GM12865 (cell line): ENCODE measurements around the gene DENND5B.
"Not testable (repeated sequence)": the region's sequence is repeated elsewhere in the genome, so short reads cannot be mapped to it uniquely, and the experiment has no call there.

Source experiments
- DNase-seq: peaks from one replicate; pipeline ENCODE4 v3.0.0; 2010; ENCODE audit warnings: low read depth
- H3K4me3 ChIP-seq: 2 replicates; pipeline ENCODE4 v1.5.1; 2011; ENCODE audit warnings: mild to moderate bottlenecking, low read depth, low read length, control low read depth
- TF ChIP-seq, protein P1 (sequence below): IDR thresholded peaks from 2 replicates; pipeline ENCODE4 v1.5.1; 2011; ENCODE audit warnings: low read length, control low read depth, low read depth, inconsistent platforms; ENCODE audit not compliant: insufficient read depth; ENCODE audit errors: missing control alignments

The DENND5B gene

DNA sequence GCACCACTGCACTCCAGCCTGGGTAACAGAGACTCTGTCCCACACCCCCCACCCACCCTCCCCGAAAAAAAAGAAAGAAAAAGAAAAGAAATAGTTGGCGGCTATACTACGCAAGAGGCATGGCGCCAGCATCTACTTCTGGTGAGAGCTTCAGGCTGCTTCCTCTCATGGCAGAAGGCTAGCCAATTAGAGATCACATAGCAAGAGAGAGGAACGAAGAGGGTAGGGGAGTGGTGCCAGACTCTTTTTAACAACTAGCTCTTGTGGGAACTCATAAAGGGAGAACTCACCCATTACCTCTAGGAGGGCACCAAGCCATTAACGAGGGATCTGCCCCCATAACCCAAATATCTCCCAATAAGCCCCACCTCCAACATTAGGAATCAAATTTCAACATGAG, 6.2 kb downstream of the DENND5B start:
- no peak for DNase-seq
- TF ChIP-seq, protein P1, sequence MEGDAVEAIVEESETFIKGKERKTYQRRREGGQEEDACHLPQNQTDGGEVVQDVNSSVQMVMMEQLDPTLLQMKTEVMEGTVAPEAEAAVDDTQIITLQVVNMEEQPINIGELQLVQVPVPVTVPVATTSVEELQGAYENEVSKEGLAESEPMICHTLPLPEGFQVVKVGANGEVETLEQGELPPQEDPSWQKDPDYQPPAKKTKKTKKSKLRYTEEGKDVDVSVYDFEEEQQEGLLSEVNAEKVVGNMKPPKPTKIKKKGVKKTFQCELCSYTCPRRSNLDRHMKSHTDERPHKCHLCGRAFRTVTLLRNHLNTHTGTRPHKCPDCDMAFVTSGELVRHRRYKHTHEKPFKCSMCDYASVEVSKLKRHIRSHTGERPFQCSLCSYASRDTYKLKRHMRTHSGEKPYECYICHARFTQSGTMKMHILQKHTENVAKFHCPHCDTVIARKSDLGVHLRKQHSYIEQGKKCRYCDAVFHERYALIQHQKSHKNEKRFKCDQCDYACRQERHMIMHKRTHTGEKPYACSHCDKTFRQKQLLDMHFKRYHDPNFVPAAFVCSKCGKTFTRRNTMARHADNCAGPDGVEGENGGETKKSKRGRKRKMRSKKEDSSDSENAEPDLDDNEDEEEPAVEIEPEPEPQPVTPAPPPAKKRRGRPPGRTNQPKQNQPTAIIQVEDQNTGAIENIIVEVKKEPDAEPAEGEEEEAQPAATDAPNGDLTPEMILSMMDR, result no peak

DNA sequence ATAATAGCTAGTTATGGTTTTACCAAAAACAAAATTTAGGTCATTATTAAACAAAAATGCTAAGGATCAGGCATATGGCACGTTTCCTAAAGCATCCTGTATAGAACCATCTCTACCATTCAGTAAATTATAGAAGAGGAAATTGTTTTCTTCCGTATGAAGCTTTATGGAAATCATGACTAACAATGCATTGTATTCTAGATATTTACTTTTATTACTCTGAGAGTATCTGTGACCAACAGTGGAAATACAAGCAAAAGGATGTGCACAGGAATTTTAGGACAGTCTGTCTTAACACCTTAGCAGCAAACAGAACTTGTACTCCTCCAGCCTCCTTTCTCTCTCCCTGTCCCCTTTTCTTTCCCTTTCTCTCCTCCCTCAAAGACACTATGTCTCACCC, 7.1 kb downstream of the DENND5B start:
- H3K4me3 ChIP-seq, result no peak overlapping the region
- TF ChIP-seq, protein P1, result no peak
- DNase-seq, result no peak

More for the DNA sequence above, 6.2 kb downstream of the DENND5B start:
- no peak overlapping the region for H3K4me3 ChIP-seq

DNA sequence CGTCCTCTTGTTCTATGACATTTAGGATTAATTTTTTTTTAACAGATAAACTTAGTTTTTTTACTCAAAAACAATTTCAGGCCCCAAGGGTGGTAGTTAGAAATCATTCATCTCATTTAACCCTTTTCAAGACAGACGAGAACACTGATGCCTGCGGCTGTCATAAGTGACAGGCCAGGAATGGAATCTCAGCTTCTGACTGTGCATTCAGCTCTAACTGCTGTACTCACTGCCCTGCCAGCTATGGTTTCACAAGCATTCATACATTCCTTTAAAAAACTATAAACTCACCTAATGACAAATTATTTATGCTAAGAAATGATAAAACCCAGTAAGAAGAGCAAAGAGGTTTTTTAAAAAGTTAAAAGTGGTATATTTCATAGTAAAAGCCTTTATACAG, 8.8 kb downstream of the DENND5B start:
- no peak for DNase-seq
- TF ChIP-seq, protein P1, result no peak
- no peak overlapping the region for H3K4me3 ChIP-seq

DNA sequence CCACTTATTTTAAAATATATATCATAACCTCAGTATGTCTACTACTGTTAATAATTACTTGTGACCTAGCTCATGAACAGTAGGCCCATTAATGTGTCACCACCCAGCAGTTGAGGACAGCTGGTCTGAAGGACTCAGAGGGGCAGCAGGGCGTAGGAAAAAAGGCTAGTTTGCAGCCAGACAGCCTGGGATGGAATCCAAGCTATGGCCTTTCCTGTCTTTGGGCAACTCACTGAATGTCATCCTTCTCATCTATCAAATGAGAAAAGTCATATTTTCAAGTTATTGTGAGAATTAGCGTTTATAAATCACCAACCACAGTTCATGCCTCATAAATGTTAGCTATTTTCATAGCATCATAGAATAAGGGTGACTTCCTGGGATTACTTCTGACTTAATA, 12.3 kb downstream of the DENND5B start:
- TF ChIP-seq, protein P1, result no peak
- no peak for DNase-seq
- H3K4me3 ChIP-seq, result no peak overlapping the region

DNA sequence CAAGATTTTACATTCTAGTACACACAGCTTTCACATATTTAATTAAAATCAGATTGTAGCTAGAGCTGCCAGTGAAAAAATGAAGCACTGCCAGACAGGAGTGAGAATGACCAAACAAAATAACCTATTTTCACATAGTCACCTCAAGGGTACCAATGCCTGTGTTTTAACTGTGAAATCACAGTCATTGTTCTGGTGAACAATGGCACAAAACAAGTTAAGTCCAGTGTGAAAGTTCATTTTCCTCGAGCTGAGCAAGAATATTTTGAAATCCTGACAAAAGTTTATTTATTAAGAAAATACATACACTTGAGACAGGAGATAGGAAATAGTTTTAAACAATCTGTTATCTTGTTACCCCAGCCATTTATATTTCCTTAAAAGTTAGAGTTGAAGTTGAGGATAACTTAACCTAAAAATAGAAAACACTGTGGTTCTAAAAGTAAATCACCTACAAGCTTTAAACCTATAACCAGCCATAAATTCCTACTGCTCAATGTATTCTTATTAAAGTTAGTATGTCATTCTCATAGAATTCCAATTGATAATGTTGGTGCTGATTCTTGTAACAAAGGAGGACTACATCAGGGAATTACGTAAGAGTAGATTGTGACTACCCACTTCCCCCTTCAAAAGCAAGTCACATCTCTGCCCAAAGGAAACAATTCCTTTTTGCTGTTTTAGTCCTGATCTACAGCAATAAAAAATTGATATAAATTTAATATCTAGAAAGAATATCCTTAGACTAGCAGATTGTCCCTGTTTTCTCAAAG, 15.9 kb downstream of the DENND5B start:
- DNase-seq, result no peak
- TF ChIP-seq, protein P1, result no peak
- no peak overlapping the region for H3K4me3 ChIP-seq

DNA sequence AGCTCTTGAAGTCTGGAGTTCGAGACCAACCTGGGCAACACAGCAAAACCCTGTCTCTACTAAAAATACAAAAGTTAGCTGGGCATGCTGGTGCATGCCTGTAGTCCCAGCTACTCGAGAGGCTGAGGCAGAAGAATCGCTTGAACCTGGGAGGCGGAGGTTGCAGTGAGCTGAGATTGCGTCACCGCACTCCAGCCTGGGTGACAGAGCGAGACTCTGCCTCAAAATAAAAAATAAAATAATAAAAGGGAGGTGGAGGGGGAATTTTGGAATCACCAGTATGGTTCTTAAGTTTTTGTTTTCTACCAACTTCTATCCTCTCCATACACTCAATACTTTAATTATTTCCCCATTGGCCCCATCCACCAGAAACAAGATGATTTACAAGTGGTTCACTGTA, 16.6 kb downstream of the DENND5B start:
- not testable (repeated sequence) for DNase-seq, H3K4me3 ChIP-seq

DNA sequence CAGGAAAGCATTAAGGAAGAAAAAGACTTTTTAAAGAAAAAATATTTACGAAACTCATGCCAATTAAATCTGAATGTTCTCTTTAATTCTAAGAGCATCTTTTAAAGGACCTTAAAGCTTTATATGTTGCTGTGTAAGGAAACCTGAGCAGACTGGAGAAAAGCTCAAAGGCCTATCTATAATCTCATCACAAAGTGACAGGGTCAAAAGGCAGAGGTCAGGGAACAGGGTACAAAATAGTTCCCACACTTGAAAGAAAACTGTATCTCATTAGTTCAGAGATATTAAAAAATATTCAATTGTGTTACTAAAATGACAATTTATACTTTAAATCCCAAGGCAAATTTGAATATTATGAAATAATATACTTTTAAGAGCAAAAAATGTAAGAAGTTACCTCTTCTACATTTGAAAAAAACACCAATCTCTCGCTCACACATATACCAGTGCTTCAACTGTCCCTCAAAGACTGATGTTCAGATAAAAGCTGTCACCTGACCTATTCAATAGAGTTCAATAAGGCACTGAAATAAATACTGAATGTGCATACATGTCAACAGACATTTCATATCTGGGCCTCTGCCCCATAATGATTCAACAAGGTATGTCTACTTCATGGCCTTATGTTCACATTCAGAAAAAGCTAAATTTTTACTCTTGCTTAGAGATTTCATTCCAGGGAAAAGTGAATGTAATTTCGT, 17.9 kb downstream of the DENND5B start:
- TF ChIP-seq, protein P1, result no peak
- H3K4me3 ChIP-seq, result no peak overlapping the region

More for the DNA sequence above, 17.9 kb downstream of the DENND5B start:
- DNase-seq, result no peak
